ENCODE data around the gene EIF3B.
"Not testable (repeated sequence)": the region's sequence is repeated elsewhere in the genome, so short reads cannot be mapped to it uniquely, and the experiment has no call there.

EIF3B gene

GRCh38 chr7:2377492-2377891 lies 22.9 kb downstream of the EIF3B start:
- not testable (repeated sequence) for DNase-seq (ENCODE audit: low spot score)

- not testable (repeated sequence) for DNase-seq (ENCODE audit: low spot score)
Observed at GRCh38 chr7:2378125-2378524, 23.5 kb downstream of the EIF3B start.

GRCh38 chr7:2379161-2379560 lies 24.5 kb downstream of the EIF3B start:
- DNase-seq (ENCODE audit: low spot score): no peak

GRCh38 chr7:2379821-2380450 lies 25.3 kb downstream of the EIF3B start:
- no peak for DNase-seq (ENCODE audit: low spot score)

- no peak for DNase-seq (ENCODE audit: low spot score)
Observed at GRCh38 chr7:2380461-2380860, 25.8 kb downstream of the EIF3B start.

GRCh38 chr7:2381227-2381626 lies 26.6 kb downstream of the EIF3B start:
- no peak for DNase-seq (ENCODE audit: low spot score)

GRCh38 chr7:2381881-2382509 lies 27.4 kb downstream of the EIF3B start:
- DNase-seq (ENCODE audit: low spot score): no peak

- DNase-seq (ENCODE audit: low spot score): no peak
Observed at GRCh38 chr7:2383543-2384274, 29.1 kb downstream of the EIF3B start.

- DNase-seq (ENCODE audit: low spot score): no peak
Observed at GRCh38 chr7:2384354-2385243, 30.0 kb downstream of the EIF3B start.

- not testable (repeated sequence) for DNase-seq (ENCODE audit: low spot score)
Observed at GRCh38 chr7:2386122-2386521, 31.5 kb downstream of the EIF3B start.

GRCh38 chr7:2386964-2387669 lies 32.5 kb downstream of the EIF3B start:
- DNase-seq (ENCODE audit: low spot score): no peak

GRCh38 chr7:2387897-2388636 lies 33.4 kb downstream of the EIF3B start:
- no peak for DNase-seq (ENCODE audit: low spot score)

- DNase-seq (ENCODE audit: low spot score): no peak
Observed at GRCh38 chr7:2388637-2388954, 34.0 kb downstream of the EIF3B start.

GRCh38 chr7:2390020-2390816 lies 35.6 kb downstream of the EIF3B start:
- DNase-seq (ENCODE audit: low spot score): not testable (repeated sequence)

GRCh38 chr7:2393706-2394105 lies 39.1 kb downstream of the EIF3B start:
- DNase-seq (ENCODE audit: low spot score): no peak

GRCh38 chr7:2394566-2395082 lies 40.0 kb downstream of the EIF3B start:
- no peak for DNase-seq (ENCODE audit: low spot score)

- DNase-seq (ENCODE audit: low spot score): no peak
Observed at GRCh38 chr7:2398506-2398905, 43.9 kb downstream of the EIF3B start.

- peak; percentile 76 for DNase-seq (ENCODE audit: low spot score)
Observed at GRCh38 chr7:2399848-2400587, 45.4 kb downstream of the EIF3B start.

- no peak for DNase-seq (ENCODE audit: low spot score)
Observed at GRCh38 chr7:2402687-2403013, 48.0 kb downstream of the EIF3B start.
